Trophoblast cell (in vitro differentiated cells and primary cell): ENCODE measurements around the gene SCFD1.

Source experiments
- DNase-seq, 2 donors: peaks; one replicate each; pipeline ENCODE4 v3.0.0-alpha.2; 2016
- H2AFZ ChIP-seq: 2 replicates; pipeline ENCODE4 v1.6.1; 2013; ENCODE audit warnings: low read length, moderate library complexity, mild to moderate bottlenecking; ENCODE audit not compliant: insufficient read depth, poor library complexity
- H2AK5ac ChIP-seq: 2 replicates; pipeline ENCODE4 v1.6.1; 2013; ENCODE audit warnings: mild to moderate bottlenecking, low read length
- H2BK120ac ChIP-seq: 2 replicates; pipeline ENCODE4 v1.6.1; 2013; ENCODE audit warnings: low read length, mild to moderate bottlenecking, moderate library complexity; ENCODE audit not compliant: insufficient read depth, poor library complexity
- H2BK12ac ChIP-seq: 2 replicates; pipeline ENCODE4 v1.6.1; 2013; ENCODE audit warnings: mild to moderate bottlenecking, low read length, moderate library complexity
- H2BK5ac ChIP-seq: 2 replicates; pipeline ENCODE4 v1.6.1; 2013; ENCODE audit warnings: low read length, low read depth, moderate library complexity, mild to moderate bottlenecking; ENCODE audit not compliant: poor library complexity
- H3K14ac ChIP-seq: 2 replicates; pipeline ENCODE4 v1.6.1; 2013; ENCODE audit warnings: mild to moderate bottlenecking, low read length
- H3K18ac ChIP-seq: 2 replicates; pipeline ENCODE4 v1.6.1; 2013; ENCODE audit warnings: mild to moderate bottlenecking, low read length
- H3K23ac ChIP-seq: 2 replicates; pipeline ENCODE4 v1.6.1; 2013; ENCODE audit warnings: low read length
- H3K27ac ChIP-seq: 2 replicates; pipeline ENCODE4 v1.5.1; 2013; ENCODE audit warnings: low read depth, mild to moderate bottlenecking, inconsistent platforms, low read length, moderate library complexity
- H3K27me3 ChIP-seq: 2 replicates; pipeline ENCODE4 v1.6.1; 2013; ENCODE audit warnings: inconsistent platforms, mild to moderate bottlenecking, low read length, moderate library complexity; ENCODE audit not compliant: insufficient read depth
- H3K36me3 ChIP-seq, 2 experiments: 1 replicate in 1 of 2; 2 replicates in 1 of 2; pipeline ENCODE4 v1.6.1; 2013; ENCODE audit warnings: low read length in 2 of 2, mild to moderate bottlenecking in 2 of 2, moderate library complexity in 1 of 2; ENCODE audit not compliant: insufficient read depth in 2 of 2, control insufficient read depth in 1 of 2
- H3K4ac ChIP-seq: 2 replicates; pipeline ENCODE4 v1.6.1; 2013; ENCODE audit warnings: low read depth, mild to moderate bottlenecking, low read length, moderate library complexity
- H3K4me1 ChIP-seq, 2 experiments: 1 replicate in 1 of 2; 2 replicates in 1 of 2; pipeline ENCODE4 v1.6.1; 2013; ENCODE audit warnings: low read length in 2 of 2, mild to moderate bottlenecking in 2 of 2, moderate library complexity in 1 of 2; ENCODE audit not compliant: insufficient read depth in 2 of 2, control insufficient read depth in 1 of 2
- H3K4me2 ChIP-seq: 2 replicates; pipeline ENCODE4 v1.6.1; 2013; ENCODE audit warnings: inconsistent platforms, mild to moderate bottlenecking, low read length, moderate library complexity
- H3K4me3 ChIP-seq: 2 replicates; pipeline ENCODE4 v1.5.1; 2013; ENCODE audit warnings: mild to moderate bottlenecking, low read depth, low read length, inconsistent platforms
- H3K79me1 ChIP-seq: one replicate; pipeline ENCODE4 v1.6.1; 2013; ENCODE audit warnings: low read length
- H3K79me2 ChIP-seq: 2 replicates; pipeline ENCODE4 v1.6.1; 2013; ENCODE audit warnings: low read length, mild to moderate bottlenecking; ENCODE audit not compliant: control insufficient read depth, insufficient read depth, poor library complexity
- H3K9ac ChIP-seq: 2 replicates; pipeline ENCODE4 v1.6.1; 2013; ENCODE audit warnings: mild to moderate bottlenecking, low read length
- H3K9me3 ChIP-seq: 2 replicates; pipeline ENCODE4 v1.6.1; 2013; ENCODE audit warnings: low read depth, mild to moderate bottlenecking, control low read depth, inconsistent platforms, low read length; ENCODE audit not compliant: insufficient read depth
- H4K12ac ChIP-seq: 2 replicates; pipeline ENCODE4 v1.6.1; 2013; ENCODE audit warnings: low read depth, mild to moderate bottlenecking, low read length, moderate library complexity
- H4K8ac ChIP-seq: 2 replicates; pipeline ENCODE4 v1.6.1; 2013; ENCODE audit warnings: low read depth, mild to moderate bottlenecking, low read length, moderate library complexity
- H4K91ac ChIP-seq: one replicate; pipeline ENCODE4 v1.6.1; 2013; ENCODE audit warnings: low read depth, mild to moderate bottlenecking, low read length, moderate library complexity
- WGBS: extraction: QIAGEN DNeasy Blood & Tissue Kit; methylation state at CpG from one replicate; pipeline ENCODE4 v1.1.7; 2013; ENCODE audit warnings: missing lambda C conversion rate; ENCODE audit not compliant: insufficient read length, insufficient coverage; ENCODE audit errors: extremely low coverage; 5-methylcytosine and 5-hydroxymethylcytosine counted together

The SCFD1 gene

GRCh38 chr14:30706704-30707103 lies 84.6 kb downstream of the SCFD1 start:
- no peak overlapping the region for H2BK5ac ChIP-seq
- no peak overlapping the region for H3K4me2 ChIP-seq
- H3K36me3 ChIP-seq: peaks cover 7% of the 10 kb centered on the region in 2 experiments
- H3K4ac ChIP-seq: no peak overlapping the region
- H2BK12ac ChIP-seq: no peak overlapping the region
- no peak overlapping the region for H3K4me3 ChIP-seq
- no peak overlapping the region for H3K18ac ChIP-seq
- H3K23ac ChIP-seq: no peak overlapping the region
- no CpG with 5 or more reads among the region's 2 CpGs for WGBS
- no peak overlapping the region for H3K14ac ChIP-seq
- no peak for DNase-seq
- H3K27me3 ChIP-seq: no peaks in the 10 kb centered on the region
- no peak overlapping the region for H3K9ac ChIP-seq
- H4K91ac ChIP-seq: no peak overlapping the region
- H3K79me2 ChIP-seq: no peaks in the 10 kb centered on the region
- H4K8ac ChIP-seq: no peak overlapping the region
- H3K79me1 ChIP-seq: no peaks in the 10 kb centered on the region
- H4K12ac ChIP-seq: no peak overlapping the region
- H2AK5ac ChIP-seq: no peak overlapping the region
- H3K9me3 ChIP-seq: no peaks in the 10 kb centered on the region
- H2BK120ac ChIP-seq: no peak overlapping the region
- H2AFZ ChIP-seq: no peak overlapping the region
- no peaks in the 10 kb centered on the region for H3K4me1 ChIP-seq
- no peak overlapping the region for H3K27ac ChIP-seq

DNA sequence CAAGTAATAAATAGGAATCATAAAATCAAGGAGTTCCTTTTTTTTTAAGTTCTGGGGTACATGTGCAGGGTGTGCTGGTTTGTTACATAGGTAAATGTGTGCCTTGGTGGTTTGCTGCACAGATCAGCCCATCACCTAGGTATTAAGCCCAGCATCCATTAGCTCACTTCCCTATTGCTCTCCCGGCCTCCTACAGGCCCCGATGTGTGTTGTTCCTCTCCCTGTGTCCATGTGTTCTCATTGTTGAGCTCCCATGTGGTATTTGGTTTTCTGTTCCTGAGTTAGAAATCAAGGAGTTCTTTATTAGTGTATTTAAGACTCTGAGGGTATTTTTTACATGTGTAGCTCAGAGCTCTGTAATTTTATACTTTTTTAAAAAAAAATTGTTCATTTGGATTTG lies 86.0 kb downstream of the SCFD1 start:
- no peak overlapping the region for H2BK120ac ChIP-seq
- H2BK12ac ChIP-seq: no peak overlapping the region
- no peak overlapping the region for H3K18ac ChIP-seq
- H3K23ac ChIP-seq: no peak overlapping the region
- no peaks in the 10 kb centered on the region for H3K79me1 ChIP-seq
- H3K27me3 ChIP-seq: no peaks in the 10 kb centered on the region
- WGBS: no CpG with 5 or more reads among the region's 2 CpGs
- peaks cover 7% of the 10 kb centered on the region in 2 experiments for H3K36me3 ChIP-seq
- H3K27ac ChIP-seq: no peak overlapping the region
- no peak overlapping the region for H3K14ac ChIP-seq
- H3K4me3 ChIP-seq: no peak overlapping the region
- no peak overlapping the region for H2AK5ac ChIP-seq
- H3K79me2 ChIP-seq: no peaks in the 10 kb centered on the region
- H4K91ac ChIP-seq: no peak overlapping the region
- H3K9me3 ChIP-seq: no peaks in the 10 kb centered on the region
- H3K9ac ChIP-seq: no peak overlapping the region
- H4K12ac ChIP-seq: no peak overlapping the region
- H3K4me1 ChIP-seq: no peaks in the 10 kb centered on the region
- H3K4ac ChIP-seq: no peak overlapping the region
- no peak overlapping the region for H2AFZ ChIP-seq
- no peak overlapping the region for H3K4me2 ChIP-seq
- no peak overlapping the region for H2BK5ac ChIP-seq
- DNase-seq: no peak
- H4K8ac ChIP-seq: no peak overlapping the region

- Histone ChIP-seq H3K79me2 (no peaks in the 10 kb centered on the region), H4K12ac (no peak overlapping the region), H3K36me3 (peaks cover 5 to 7% of the 10 kb centered on the region in 2 experiments), H2BK12ac (no peak overlapping the region), H3K23ac (no peak overlapping the region), H4K8ac (no peak overlapping the region), H3K4me3 (no peak overlapping the region), H3K14ac (no peak overlapping the region), H3K27me3 (no peaks in the 10 kb centered on the region), H4K91ac (no peak overlapping the region), H3K18ac (no peak overlapping the region), H3K4me1 (no peaks in the 10 kb centered on the region), H2AK5ac (no peak overlapping the region), H3K79me1 (no peaks in the 10 kb centered on the region), H2BK5ac (no peak overlapping the region), H2AFZ (no peak overlapping the region), H3K9me3 (no peaks in the 10 kb centered on the region), H2BK120ac (no peak overlapping the region), H3K4me2 (no peak overlapping the region), H3K9ac (no peak overlapping the region), H3K4ac (no peak overlapping the region), H3K27ac (no peak overlapping the region)
- no peak for DNase-seq
- WGBS: no CpG with 5 or more reads among the region's 3 CpGs
Measured at GRCh38 chr14:30709201-30709600, 87.1 kb downstream of the SCFD1 start.

- Histone ChIP-seq H3K4me2 (no peak overlapping the region), H3K14ac (no peak overlapping the region), H3K4ac (no peak overlapping the region), H3K79me1 (no peaks in the 10 kb centered on the region), H3K4me3 (no peak overlapping the region), H3K27ac (no peak overlapping the region), H3K79me2 (no peaks in the 10 kb centered on the region), H3K4me1 (no peaks in the 10 kb centered on the region), H3K18ac (no peak overlapping the region), H4K12ac (no peak overlapping the region), H3K23ac (no peak overlapping the region), H3K36me3 (peaks cover 5 to 7% of the 10 kb centered on the region in 2 experiments), H3K9me3 (no peaks in the 10 kb centered on the region), H4K91ac (no peak overlapping the region), H3K27me3 (no peaks in the 10 kb centered on the region), H2AFZ (no peak overlapping the region), H2BK120ac (no peak overlapping the region), H3K9ac (no peak overlapping the region), H2BK12ac (no peak overlapping the region), H2AK5ac (no peak overlapping the region), H4K8ac (no peak overlapping the region), H2BK5ac (no peak overlapping the region)
- DNase-seq: no peak
Measured at GRCh38 chr14:30710876-30711275, 88.8 kb downstream of the SCFD1 start.
